Peyer's patch (tissue), 4 donors: ENCODE measurements around the gene SLC66A3.

ENCODE experiments used
- CTCF ChIP-seq, 6 experiments: fragments of 450-650 bp in 4 of 6; fragments of 200-600 bp in 2 of 6; sonication (generic) in 1 of 6; IDR thresholded peaks; one replicate each; pipeline ENCODE4 v1.5.1; 2017 to 2019; ENCODE audit warnings: antibody characterized with exemption in 6 of 6, mild to moderate bottlenecking in 3 of 6, moderate library complexity in 1 of 6
- POLR2A ChIP-seq, 2 donors: fragments of 450-650 bp; IDR thresholded peaks; one replicate each; pipeline ENCODE4 v1.5.1; 2017; ENCODE audit warnings: antibody characterized with exemption in 2 of 2, mild to moderate bottlenecking in 2 of 2, moderate library complexity in 2 of 2

- TF ChIP-seq CTCF (IDR thresholded peaks at IDR 0.05), result peak in 2 of 6 experiments; percentile 28 to 31
- TF ChIP-seq POLR2A (IDR thresholded peaks at IDR 0.05), result peak; percentile 72 to 75
Measured at GRCh38 chr2:11155381-11156035, at the start of gene SLC66A3.
